Activated naive CD4-positive, alpha-beta T cell treated with Interleukin-2 at 50 U/mL for 16 hours (primary cell): ENCODE data around the gene DDIT4L.
"Not testable (repeated sequence)": the region's sequence is repeated elsewhere in the genome, so short reads cannot be mapped to it uniquely, and the experiment has no call there.

Experiments used
- DNase-seq: peaks from one replicate; pipeline ENCODE4 v3.0.0-alpha.2; 2020

Gene DDIT4L

DNA sequence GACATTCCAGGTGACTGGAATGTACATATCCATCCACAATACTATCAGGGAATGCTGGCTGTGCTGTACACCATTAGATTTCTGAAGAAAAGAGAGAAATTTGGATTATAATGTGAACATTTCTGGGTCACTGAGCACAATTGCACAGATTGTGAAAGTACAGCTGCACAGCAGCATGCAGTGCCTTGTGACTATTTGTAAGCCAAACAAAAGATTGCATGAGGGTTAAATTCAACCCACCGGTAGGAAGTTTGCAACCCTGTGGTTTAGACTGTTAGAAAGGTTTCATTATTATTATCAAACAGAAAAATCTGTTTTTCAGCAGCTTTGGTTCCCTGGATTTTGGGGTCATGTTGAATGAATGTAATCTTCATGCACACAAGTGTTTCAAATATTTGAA lies 24.5 kb downstream of the DDIT4L start:
- no peak for DNase-seq

DNA sequence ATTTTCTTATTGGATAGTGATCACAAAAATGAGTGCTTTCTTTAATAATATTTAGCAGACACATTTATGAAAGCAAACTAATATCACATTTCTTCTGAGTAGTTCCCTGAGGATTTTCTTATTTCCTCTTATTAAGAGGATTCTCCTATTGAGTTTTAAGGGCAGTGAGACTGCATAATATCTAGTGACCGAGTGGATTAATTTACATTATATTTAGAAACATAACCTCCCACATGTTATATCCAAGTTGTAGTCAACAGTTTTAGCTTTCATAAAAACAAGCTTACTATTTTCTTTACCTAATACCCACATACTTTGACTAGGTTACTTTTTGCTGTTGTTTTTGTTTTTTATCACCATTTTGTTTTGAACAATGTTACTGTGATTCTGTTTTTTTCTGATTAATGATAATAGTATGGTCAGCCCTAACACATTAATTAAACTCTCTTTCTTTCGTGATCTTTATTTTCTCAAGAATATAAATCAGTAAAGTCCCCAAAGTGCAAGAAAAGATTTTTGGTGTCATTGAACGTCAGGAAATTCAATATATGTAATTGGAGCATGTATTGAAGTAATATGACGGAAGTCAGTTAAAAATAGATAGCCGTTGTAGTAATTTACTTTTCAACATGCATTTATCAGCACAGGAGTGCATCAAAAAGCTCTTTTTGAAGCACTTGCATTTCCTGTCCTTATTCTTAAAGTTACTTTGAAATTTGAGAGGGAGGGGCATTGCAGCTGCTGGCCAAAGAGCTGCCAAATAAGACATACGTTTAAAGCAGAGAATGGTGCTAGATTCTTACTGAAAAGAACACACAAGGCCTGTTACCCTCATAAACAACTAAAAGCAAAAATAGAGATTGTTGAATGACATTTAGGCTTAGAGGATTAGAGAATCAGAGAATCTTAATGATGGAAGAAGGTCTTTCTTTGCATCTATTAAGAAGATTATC lies 25.2 kb downstream of the DDIT4L start:
- DNase-seq, result no peak

DNA sequence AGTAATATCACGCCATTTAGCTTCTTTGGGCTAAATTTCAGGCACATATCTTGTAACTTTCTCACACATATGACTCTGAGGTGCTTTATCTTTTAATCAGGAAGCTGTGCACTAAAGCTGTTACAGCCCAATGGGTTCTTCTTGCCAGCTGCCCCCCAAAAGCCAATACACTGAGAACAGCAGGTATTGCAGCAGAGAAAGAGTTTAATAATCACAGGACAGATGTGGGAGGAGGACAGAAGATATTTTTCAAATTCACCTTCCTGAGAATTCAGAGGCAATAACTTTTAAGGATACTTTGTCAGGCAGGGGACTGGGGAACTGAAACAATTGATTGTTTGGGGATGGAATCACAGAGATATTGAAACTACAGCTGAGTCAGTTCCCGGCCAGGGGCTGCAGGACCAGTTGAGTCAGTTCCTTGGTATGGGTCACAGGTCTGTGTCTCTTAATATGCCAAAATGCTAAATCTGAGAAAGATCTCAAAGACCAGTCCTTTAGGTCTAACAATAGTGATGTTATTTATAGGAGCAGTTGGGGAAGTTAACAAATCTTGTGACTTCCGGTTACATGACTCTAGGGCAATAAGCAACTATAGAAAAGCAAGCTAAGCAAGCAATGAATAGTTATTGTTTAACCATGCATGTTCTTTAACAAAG lies 28.1 kb downstream of the DDIT4L start:
- DNase-seq, result no peak

DNA sequence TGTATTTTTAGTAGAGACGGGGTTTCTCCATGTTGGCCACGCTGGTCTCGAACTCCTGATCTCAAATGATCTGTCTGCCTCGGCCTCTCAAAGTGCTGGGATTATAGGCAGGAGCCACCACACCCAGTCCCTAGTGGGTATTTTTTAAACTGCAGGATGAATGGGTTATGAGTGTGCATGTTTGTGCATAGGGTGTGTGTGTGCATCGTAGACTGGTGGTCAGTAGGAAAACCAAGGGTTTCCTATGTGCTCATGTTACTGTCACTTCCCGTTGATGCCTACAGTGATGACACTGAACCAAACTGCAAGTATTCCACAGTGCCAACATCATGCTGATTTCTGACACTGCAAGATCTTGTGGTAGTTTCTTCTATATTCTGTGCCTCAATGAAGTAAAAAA lies 41.1 kb downstream of the DDIT4L start:
- DNase-seq, result no peak

DNA sequence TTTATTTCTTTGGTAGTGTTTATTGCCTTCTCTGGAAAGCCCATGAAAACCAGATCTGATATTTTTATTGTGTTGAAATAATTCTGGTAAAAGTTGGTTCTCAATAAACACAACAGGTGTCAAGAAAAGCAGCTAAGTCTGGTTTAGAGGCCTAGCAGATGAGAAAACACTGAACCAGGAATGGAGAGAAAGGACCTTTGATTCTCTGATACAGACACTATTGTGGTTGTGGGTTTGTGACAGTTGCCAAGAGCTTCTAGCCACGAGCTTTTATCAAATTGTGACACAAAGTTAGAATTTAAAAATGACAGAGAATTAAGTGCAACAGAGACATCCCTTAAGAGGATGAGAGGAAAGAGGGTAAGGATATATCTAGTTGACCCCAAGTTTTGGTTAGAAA lies 42.6 kb downstream of the DDIT4L start:
- no peak for DNase-seq

DNA sequence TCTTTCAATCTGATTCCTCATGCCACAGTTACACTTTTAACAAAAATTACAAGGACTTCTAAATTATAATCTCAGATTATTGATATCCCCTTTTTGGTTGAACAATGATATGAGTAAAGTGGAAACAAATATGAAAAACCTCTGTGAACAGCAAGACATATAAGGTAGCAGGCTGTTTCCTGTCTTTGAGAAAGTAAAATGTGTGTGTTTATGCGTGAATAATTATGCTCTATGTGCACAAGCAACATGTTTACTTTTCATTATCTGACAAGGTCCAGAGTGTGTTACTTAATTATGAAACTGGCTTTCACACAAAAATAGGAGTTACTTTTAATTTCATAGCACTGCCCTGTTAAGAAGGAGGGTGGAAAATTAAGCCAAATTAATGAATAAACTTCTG lies 43.1 kb downstream of the DDIT4L start:
- no peak for DNase-seq

DNA sequence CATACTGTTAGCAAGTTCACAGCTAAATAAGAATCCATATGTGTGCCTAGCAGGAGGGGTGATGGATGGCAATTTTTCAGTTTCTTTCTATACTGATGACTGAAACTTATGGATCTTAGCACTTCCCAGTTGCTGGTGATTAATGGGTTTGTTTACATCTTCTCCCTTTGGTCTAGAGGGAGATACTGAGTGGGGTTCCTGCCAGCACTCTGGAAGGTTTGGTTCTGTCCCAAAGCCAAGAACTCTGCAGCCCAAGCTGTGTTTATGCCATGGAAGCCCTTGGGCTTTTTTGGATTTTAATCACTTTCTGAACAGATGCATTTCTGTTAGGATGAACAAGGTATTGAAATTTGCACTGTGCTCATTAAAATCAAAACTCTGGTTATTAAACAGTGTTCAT lies 43.5 kb downstream of the DDIT4L start:
- no peak for DNase-seq

DNA sequence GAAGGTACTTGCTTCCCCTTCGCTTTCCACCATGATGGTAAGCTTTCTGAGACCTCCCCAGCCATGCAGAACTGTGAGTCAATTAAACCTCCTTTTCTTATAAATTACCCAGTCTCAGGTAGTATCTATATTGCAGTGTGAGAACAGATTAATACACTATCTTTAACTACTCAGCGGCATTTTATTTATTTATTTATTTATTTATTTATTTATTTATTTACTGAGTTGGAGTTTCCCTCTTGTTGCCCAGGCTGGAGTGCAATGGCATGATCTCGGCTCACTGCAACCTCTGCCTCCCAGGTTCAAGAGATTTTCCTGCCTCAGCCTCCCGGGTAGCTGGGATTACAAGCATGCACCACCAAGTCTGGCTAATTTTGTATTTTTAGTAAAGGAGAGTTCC lies 52.9 kb downstream of the DDIT4L start:
- not testable (repeated sequence) for DNase-seq
